T-helper 1 cell (primary cell): ENCODE measurements around the gene MTCH2.
"Not testable (repeated sequence)": the region's sequence is repeated elsewhere in the genome, so short reads cannot be mapped to it uniquely, and the experiment has no call there.

ENCODE experiments used
- DNase-seq, 5 donors: peaks; one replicate each; pipeline ENCODE4 v3.0.0-alpha.2; 2012 to 2020
- total RNA-seq, 4 donors: gene quantifications; one replicate each; lab custom pipeline; 2026; lab: John Stamatoyannopoulos, UW

MTCH2 gene
- total RNA-seq, result 11.0 to 21.7 (median 19.1) reads per million in 4 donors

GRCh38 chr11:47642099-47642855 is at the start of gene MTCH2:
MTCH2 (minus strand) TSS chr11:47642559; CDS start chr11:47642465, 94 bp downstream.
- DNase-seq, result peak; percentile 91 to 97 (median 94)

- no peak for DNase-seq
These were observed 49.6 kb upstream of the MTCH2 start for GRCh38 chr11:47691979-47692378.

DNA sequence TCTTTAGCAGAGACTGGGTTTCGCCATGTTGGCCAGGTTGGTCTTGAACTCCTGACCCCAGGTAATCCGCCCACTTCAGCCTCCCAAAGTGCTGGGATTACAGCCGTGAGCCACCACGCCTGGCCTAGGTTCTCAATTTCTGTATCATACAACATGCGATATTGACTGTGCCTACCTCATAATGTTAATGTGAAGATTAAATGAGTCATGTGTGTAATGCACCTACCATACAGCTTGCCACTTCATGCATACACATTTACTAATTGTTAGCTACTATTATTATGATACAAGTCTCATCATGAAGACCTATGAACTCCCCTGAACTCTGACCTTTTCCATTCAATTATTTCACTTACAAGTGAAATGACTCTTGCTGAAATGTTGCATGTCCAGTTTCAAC is 47.1 kb upstream of the MTCH2 start:
- no peak for DNase-seq

DNA sequence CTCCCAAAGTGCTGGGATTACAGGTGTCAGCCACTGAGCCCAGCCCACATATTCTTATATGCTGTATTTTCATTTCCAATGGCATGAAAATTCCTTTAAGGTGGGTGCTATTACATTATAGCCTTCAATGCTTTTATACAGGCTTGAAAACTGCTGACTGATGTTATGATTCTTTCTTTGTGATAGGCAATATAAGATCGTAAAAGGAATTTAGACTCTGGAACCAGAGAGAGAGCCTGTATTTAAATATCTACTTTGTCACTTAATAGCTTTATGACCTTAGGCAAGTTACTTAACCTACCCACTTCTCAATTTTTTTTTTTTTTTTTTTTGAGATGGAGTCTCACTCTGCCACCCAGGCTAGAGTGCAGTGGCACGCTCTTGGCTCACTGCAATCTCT is 46.6 kb upstream of the MTCH2 start:
- no peak for DNase-seq

- DNase-seq, result no peak
These were observed 45.8 kb upstream of the MTCH2 start for GRCh38 chr11:47688111-47688510.

DNA sequence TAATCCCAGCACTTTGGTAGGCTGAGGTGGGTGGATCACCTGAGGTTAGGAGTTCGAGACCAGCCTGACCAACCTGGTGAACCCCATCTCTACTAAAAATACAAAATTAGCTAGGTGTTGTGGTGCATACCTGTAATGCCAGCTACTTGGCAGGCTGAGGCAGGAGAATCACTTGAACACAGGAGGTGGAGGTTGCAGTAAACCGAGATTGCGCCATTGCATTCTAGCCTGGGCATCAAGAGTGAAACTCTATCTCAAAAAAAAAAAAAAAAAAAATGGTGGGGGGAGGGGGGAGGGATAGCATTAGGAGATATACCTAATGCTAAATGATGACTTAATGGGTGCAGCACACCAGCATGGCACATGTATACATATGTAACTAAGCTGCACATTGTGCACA is 44.3 kb upstream of the MTCH2 start:
- DNase-seq, result not testable (repeated sequence)

DNA sequence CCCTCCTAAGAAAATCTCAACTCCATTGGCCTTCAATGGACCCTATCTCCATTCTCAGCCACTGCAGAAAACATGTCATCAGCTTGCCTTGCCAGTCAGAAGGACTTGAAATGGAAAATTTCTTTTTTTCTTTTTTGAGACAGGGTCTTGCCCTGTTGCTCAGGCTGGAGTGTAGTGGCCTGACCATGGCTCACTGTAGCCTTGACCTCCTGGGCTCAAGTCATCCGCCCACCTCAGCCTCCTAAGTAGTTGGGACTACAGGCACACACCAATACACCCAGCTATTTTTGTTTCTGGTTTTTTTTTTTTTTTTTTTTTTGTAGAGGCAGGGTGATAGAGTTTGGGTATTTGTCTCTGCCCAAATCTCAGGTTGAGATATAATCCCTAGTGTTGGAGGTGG is 43.8 kb upstream of the MTCH2 start:
- DNase-seq, result no peak

- no peak for DNase-seq
These were observed 33.5 kb upstream of the MTCH2 start for GRCh38 chr11:47675851-47676250.

- no peak for DNase-seq
These were observed 29.9 kb upstream of the MTCH2 start for GRCh38 chr11:47672283-47672730.

GRCh38 chr11:47669856-47670255 is 27.5 kb upstream of the MTCH2 start:
- DNase-seq, result no peak

- DNase-seq, result no peak
These were observed 26.3 kb upstream of the MTCH2 start for GRCh38 chr11:47668665-47669064.

DNA sequence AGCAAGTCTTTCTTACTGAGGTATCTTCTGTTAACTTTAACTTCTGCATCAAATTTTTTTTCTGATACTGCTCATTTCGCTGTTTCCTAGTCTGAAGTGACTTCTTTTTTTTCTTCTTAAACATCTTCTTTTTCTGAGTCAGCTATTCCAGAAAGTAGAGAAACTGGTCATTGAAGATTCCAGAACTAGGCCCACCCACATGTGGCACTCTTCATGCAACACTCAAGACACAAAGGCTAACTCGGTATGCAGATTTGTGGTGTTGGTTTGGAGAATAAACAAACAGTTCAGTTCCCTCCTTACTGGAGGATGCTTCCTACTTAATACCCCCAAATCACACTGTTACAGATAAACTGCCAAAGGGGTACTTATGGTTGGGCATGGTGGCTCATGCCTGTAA is 25.2 kb upstream of the MTCH2 start:
- DNase-seq, result no peak

DNA sequence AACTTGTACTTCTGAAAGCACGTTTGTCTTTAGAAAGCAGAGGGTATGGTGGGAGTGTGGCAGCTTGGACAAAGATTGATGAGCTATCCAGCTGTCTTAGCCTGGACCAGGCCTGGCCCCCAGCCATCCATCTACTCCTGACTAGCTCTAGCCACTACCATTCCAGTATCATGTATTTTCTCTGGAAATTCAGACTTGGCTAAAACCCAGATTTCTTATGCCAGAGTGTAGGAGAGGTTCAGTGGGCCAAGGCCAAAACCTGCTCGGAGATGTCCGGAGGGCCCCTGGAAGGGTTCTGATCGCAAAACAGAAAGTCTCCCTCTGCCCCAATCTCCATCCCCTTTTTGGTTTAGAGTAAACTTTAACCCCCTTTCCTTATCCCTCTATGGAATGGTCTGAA is 24.8 kb upstream of the MTCH2 start:
- DNase-seq, result no peak

- peak in 1 of 5 donors; percentile 58 for DNase-seq
These were observed 22.6 kb upstream of the MTCH2 start for GRCh38 chr11:47664936-47665335.

GRCh38 chr11:47661245-47661644 is 18.9 kb upstream of the MTCH2 start:
- no peak for DNase-seq

DNA sequence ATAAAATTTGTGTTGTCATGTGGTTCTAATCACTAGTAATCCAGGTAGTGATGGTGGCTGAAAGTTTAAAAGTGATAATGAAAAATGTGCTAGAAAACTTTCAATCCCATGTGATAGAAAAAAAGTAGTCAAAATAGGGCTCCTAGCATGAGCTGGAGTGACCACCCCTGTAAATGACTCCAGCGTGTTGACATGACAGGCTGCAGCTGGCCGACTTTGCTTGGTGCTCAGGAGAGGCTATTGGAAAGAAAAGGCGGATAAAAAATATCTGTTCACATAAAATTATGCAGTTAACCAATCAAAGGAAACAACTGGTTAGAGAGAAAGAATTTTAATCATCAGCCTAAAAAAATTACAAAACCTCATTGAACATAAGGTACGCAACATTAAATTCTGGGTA is 16.9 kb upstream of the MTCH2 start:
- no peak for DNase-seq

- DNase-seq, result no peak
These were observed 14.0 kb upstream of the MTCH2 start for GRCh38 chr11:47656260-47656885.

- DNase-seq, result no peak
These were observed 9.6 kb upstream of the MTCH2 start for GRCh38 chr11:47651818-47652469.

- DNase-seq, result no peak
These were observed 6.9 kb upstream of the MTCH2 start for GRCh38 chr11:47649276-47649675.

DNA sequence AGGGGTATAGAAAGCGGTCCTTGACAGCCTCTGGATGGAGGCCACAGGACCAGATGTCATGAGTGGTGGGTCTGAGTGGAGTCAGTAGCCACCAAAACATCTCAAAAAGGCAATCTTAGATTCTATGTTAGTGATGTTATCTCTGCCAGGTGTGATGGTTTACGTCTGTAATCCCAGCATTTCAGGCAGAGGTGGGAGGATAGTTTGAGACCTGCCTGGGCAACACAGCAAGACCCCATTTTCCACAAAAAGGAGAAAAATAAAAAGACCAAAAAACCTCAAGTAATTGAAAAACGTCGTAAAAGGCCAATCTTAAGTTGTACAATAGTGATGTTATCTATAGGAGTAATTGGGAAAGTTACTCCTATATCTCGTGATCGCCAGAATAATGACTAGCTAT is 3.7 kb upstream of the MTCH2 start:
- DNase-seq, result no peak

DNA sequence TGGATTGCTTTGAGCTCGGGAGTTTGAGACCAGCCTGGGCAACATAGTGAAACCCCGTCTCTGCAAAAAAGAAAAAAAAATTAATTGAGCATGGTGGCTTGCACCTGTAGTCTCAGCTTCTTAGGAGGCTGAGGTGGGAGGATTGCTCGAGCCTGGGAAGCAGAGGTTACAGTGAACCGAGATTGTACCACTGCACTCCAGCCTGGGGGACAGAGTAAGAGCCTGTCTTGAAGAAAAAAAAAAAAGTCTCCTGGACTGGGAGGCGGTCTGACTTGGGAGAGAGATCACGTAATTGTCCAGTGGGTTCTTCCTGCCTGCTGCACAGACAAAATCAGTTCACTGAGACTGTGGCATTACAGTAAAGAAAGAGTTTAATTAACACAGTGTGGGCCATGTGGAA is 3.1 kb upstream of the MTCH2 start:
- no peak for DNase-seq

GRCh38 chr11:47641600-47642098 is 710 bp downstream of the MTCH2 start:
- no peak for DNase-seq

DNA sequence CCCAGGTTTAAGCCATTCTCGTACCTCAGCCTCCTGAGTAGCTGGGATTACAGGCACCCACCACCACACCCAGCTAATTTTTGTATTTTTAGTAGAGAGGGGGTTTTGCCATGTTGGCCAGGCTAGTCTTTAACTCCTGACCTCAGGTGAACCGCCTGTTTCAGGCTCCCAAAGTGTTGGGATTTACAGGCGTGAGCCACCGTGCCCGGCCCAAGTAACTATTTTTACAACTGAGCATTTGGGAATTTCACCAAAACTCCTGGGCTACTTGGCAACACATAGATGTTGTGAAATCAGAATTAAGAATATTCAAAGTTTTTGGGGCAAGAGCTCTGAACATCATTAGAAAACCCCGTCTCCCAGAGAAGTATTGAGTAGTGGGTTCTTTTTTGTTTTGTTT is 1.9 kb downstream of the MTCH2 start:
- DNase-seq, result not testable (repeated sequence)

GRCh38 chr11:47636331-47636730 is 6.0 kb downstream of the MTCH2 start:
- DNase-seq, result not testable (repeated sequence)
